ENCODE data around the gene DAB2. TPM values are rescaled to one million over a fixed set of nuclear protein-coding genes. Genes with fewer than 3 reads are reported as not detected.

DAB2 gene
- total and polyA plus RNA-seq, 4 donors: 10.0 to 25.6 (median 16.1) TPM

GRCh38 chr5:39427633-39428032, 2.9 kb upstream of the DAB2 start:
- Histone ChIP-seq H3K27ac (ENCODE audit: low read depth in 1 of 2, low read length in 2 of 2) (no peak overlapping the region), H3K4me1 (ENCODE audit: control insufficient read depth in 4 of 4, insufficient read depth in 4 of 4, low read length in 3 of 4) (peaks cover 0 to 10% (median 5%) of the 10 kb centered on the region in 4 donors), H3K36me3 (ENCODE audit: control insufficient read depth in 4 of 4, insufficient read depth in 3 of 4, low read depth in 1 of 4, low read length in 3 of 4) (no peaks in the 10 kb centered on the region), H3K9me3 (ENCODE audit: control insufficient read depth in 4 of 4, low read length in 3 of 4) (no peaks in the 10 kb centered on the region), H3K4me3 (ENCODE audit: low read depth in 1 of 3, low read length in 3 of 3) (no peak overlapping the region), H3K9ac (ENCODE audit: low read depth in 1 of 2, low read length in 2 of 2) (no peak overlapping the region), H3K27me3 (ENCODE audit: control insufficient read depth in 4 of 4, insufficient read depth in 4 of 4, low read length in 3 of 4) (peaks cover 0 to 8% (median 0%) of the 10 kb centered on the region in 4 donors)
- TF ChIP-seq CTCF (IDR thresholded peaks at IDR 0.05; ENCODE audit: low read depth, low read length, missing input control) (no peak), HNF4A (conservative IDR thresholded peaks at IDR 0.05) (no peak)
- DNase-seq (ENCODE audit: low spot score): no peak

GRCh38 chr5:39427229-39427628, 2.4 kb upstream of the DAB2 start:
- no peak overlapping the region for H3K27ac ChIP-seq (ENCODE audit: low read depth in 1 of 2, low read length in 2 of 2)
- H3K9ac ChIP-seq (ENCODE audit: low read depth in 1 of 2, low read length in 2 of 2): no peak overlapping the region
- peaks cover 0 to 10% (median 5%) of the 10 kb centered on the region in 4 donors for H3K4me1 ChIP-seq (ENCODE audit: control insufficient read depth in 4 of 4, insufficient read depth in 4 of 4, low read length in 3 of 4)
- H3K4me3 ChIP-seq (ENCODE audit: low read depth in 1 of 3, low read length in 3 of 3): no peak overlapping the region
- no peak for DNase-seq (ENCODE audit: low spot score)
- H3K27me3 ChIP-seq (ENCODE audit: control insufficient read depth in 4 of 4, insufficient read depth in 4 of 4, low read length in 3 of 4): peaks cover 0 to 8% (median 0%) of the 10 kb centered on the region in 4 donors
- no peaks in the 10 kb centered on the region for H3K9me3 ChIP-seq (ENCODE audit: control insufficient read depth in 4 of 4, low read length in 3 of 4)
- 58% methylated on average over 3 of the region's 3 CpGs for WGBS
- H3K36me3 ChIP-seq (ENCODE audit: control insufficient read depth in 4 of 4, insufficient read depth in 3 of 4, low read depth in 1 of 4, low read length in 3 of 4): no peaks in the 10 kb centered on the region
- TF ChIP-seq EGR1 (IDR thresholded peaks at IDR 0.05; ENCODE audit: low read depth in 2 of 2): no peak

- Histone ChIP-seq H3K4me3 (ENCODE audit: low read depth in 1 of 3, low read length in 3 of 3) (no peak overlapping the region), H3K9ac (ENCODE audit: low read depth in 1 of 2, low read length in 2 of 2) (no peak overlapping the region), H3K27ac (ENCODE audit: low read depth in 1 of 2, low read length in 2 of 2) (no peak overlapping the region), H3K9me3 (ENCODE audit: control insufficient read depth in 4 of 4, low read length in 3 of 4) (no peaks in the 10 kb centered on the region), H3K4me1 (ENCODE audit: control insufficient read depth in 4 of 4, insufficient read depth in 4 of 4, low read length in 3 of 4) (peaks cover 0 to 10% (median 5%) of the 10 kb centered on the region in 4 donors), H3K27me3 (ENCODE audit: control insufficient read depth in 4 of 4, insufficient read depth in 4 of 4, low read length in 3 of 4) (peaks cover 0 to 8% (median 0%) of the 10 kb centered on the region in 4 donors), H3K36me3 (ENCODE audit: control insufficient read depth in 4 of 4, insufficient read depth in 3 of 4, low read depth in 1 of 4, low read length in 3 of 4) (no peaks in the 10 kb centered on the region)
- DNase-seq (ENCODE audit: low spot score): no peak
- no peak for TF ChIP-seq HNF4A (conservative IDR thresholded peaks at IDR 0.05)
- TF ChIP-seq REST (IDR thresholded peaks at IDR 0.05): no peak
- TF ChIP-seq GABPA (IDR thresholded peaks at IDR 0.05 in 1 of 2, conservative IDR thresholded peaks at IDR 0.05 in 1 of 2): no peak
- no peak for TF ChIP-seq JUND (IDR thresholded peaks at IDR 0.05)
- no peak for TF ChIP-seq SP1 (IDR thresholded peaks at IDR 0.05)
- no peak for TF ChIP-seq MAX (IDR thresholded peaks at IDR 0.05)
- TF ChIP-seq RXRA (IDR thresholded peaks at IDR 0.05): no peak
- TF ChIP-seq FOXA1 (IDR thresholded peaks at IDR 0.05): no peak
- 56% methylated on average over 3 of the region's 3 CpGs for WGBS
Measured at GRCh38 chr5:39426746-39427105, 1.9 kb upstream of the DAB2 start.

All from liver (tissue), 9 donors.